Progenitor cell of endocrine pancreas (in vitro differentiated cells): ENCODE data around the gene METTL25B. TPM values are rescaled to one million over a fixed set of nuclear protein-coding genes. Genes with fewer than 3 reads are reported as not detected.
"Not testable (repeated sequence)": the region's sequence is repeated elsewhere in the genome, so short reads cannot be mapped to it uniquely, and the experiment has no call there.

ENCODE experiments used
- DNase-seq: peaks from one replicate; pipeline ENCODE4 v3.0.0; 2021; ENCODE audit warnings: low spot score; ENCODE audit not compliant: unreplicated experiment
- H3K27ac Mint-ChIP-seq: 2 replicates; pipeline ENCODE4 v1.8.0; 2021; ENCODE audit warnings: mild to moderate bottlenecking, moderate library complexity, mixed read lengths
- H3K27me3 Mint-ChIP-seq: 2 replicates; pipeline ENCODE4 v1.8.0; 2021; ENCODE audit warnings: mixed read lengths
- H3K36me3 Mint-ChIP-seq: 2 replicates; pipeline ENCODE4 v1.8.0; 2022; ENCODE audit warnings: mixed read lengths; ENCODE audit not compliant: insufficient read depth
- H3K4me1 Mint-ChIP-seq: 2 replicates; pipeline ENCODE4 v1.8.0; 2021; ENCODE audit warnings: low read depth, mixed read lengths
- H3K4me3 Mint-ChIP-seq: 2 replicates; pipeline ENCODE4 v1.8.0; 2021; ENCODE audit warnings: low read depth, mild to moderate bottlenecking, moderate library complexity, mixed read lengths
- H3K9me3 Mint-ChIP-seq: 2 replicates; pipeline ENCODE4 v1.8.0; 2021; ENCODE audit warnings: low read depth, mixed read lengths
- total RNA-seq: library from RNA; stranded (reverse); gene quantifications from 2 replicates; pipeline ENCODE4 v1.2.1, GENCODE V29; 2021
- TF ChIP-seq, protein P1 (sequence below): fragments of 200-600 bp; sonication (generic); IDR thresholded peaks from one replicate; pipeline ENCODE4 v1.5.0; 2021; ENCODE audit warnings: antibody characterized with exemption, mild to moderate bottlenecking; ENCODE audit not compliant: unreplicated experiment

The METTL25B gene
- total RNA-seq, 1 donor from 2014 or later, result 42.4 TPM

GRCh38 chr1:156760092-156760795 is 32.0 kb downstream of the METTL25B start:
- no peak overlapping the region for H3K4me3 Mint-ChIP-seq
- no peak overlapping the region for H3K27ac Mint-ChIP-seq
- H3K27me3 Mint-ChIP-seq, result no peaks in the 10 kb centered on the region
- DNase-seq, result no peak
- H3K4me1 Mint-ChIP-seq, result no peaks in the 10 kb centered on the region
- peaks cover 1% of the 10 kb centered on the region for H3K36me3 Mint-ChIP-seq
- TF ChIP-seq, protein P1, sequence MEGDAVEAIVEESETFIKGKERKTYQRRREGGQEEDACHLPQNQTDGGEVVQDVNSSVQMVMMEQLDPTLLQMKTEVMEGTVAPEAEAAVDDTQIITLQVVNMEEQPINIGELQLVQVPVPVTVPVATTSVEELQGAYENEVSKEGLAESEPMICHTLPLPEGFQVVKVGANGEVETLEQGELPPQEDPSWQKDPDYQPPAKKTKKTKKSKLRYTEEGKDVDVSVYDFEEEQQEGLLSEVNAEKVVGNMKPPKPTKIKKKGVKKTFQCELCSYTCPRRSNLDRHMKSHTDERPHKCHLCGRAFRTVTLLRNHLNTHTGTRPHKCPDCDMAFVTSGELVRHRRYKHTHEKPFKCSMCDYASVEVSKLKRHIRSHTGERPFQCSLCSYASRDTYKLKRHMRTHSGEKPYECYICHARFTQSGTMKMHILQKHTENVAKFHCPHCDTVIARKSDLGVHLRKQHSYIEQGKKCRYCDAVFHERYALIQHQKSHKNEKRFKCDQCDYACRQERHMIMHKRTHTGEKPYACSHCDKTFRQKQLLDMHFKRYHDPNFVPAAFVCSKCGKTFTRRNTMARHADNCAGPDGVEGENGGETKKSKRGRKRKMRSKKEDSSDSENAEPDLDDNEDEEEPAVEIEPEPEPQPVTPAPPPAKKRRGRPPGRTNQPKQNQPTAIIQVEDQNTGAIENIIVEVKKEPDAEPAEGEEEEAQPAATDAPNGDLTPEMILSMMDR, result no peak
- H3K9me3 Mint-ChIP-seq, result no peaks in the 10 kb centered on the region

DNA sequence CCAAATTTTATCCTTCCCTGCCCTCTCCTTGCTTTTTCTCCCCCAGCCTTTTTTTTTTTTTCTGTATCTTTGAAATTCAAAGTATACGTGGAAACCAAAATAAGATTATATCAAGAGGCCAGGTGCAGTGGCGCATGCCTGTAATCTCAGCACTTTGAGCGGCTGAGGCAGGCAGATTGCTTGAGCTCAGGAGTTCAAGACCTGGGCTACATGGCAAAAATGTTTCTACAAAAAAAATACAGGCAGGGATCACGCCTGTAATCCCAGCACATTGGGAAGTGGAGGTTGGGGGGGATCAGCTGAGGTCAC is 32.5 kb downstream of the METTL25B start:
- TF ChIP-seq, protein P1, result no peak
- no peaks in the 10 kb centered on the region for H3K9me3 Mint-ChIP-seq
- no peak overlapping the region for H3K4me3 Mint-ChIP-seq
- DNase-seq, result no peak
- H3K4me1 Mint-ChIP-seq, result no peaks in the 10 kb centered on the region
- H3K27me3 Mint-ChIP-seq, result no peaks in the 10 kb centered on the region
- H3K27ac Mint-ChIP-seq, result no peak overlapping the region
- peaks cover 1% of the 10 kb centered on the region for H3K36me3 Mint-ChIP-seq

GRCh38 chr1:156765136-156765535 is 36.9 kb downstream of the METTL25B start:
- H3K36me3 Mint-ChIP-seq, H3K4me3 Mint-ChIP-seq, DNase-seq, H3K27ac Mint-ChIP-seq, H3K27me3 Mint-ChIP-seq, H3K9me3 Mint-ChIP-seq: not testable (repeated sequence)
- peaks cover 21% of the 10 kb centered on the region for H3K4me1 Mint-ChIP-seq

DNA sequence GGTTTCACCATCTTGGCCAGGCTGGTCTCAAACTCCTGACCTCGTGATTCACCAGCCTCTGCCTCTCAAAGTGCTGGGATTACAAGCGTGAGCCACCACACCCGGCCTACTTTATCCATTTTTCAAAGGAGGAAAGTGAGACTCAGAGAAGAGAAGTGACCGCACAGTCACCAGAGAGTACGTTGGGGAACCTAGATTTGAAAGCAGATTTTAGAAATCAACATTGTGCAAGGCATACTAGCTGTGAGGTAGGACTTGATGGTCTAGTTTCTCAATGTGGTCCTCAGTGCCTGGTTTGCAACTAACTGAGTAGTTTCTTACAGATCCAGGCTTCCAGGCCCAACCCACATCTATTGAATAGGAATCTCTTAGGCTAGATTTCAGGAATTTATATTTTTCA is 37.4 kb downstream of the METTL25B start:
- H3K27ac Mint-ChIP-seq, result no peak overlapping the region
- H3K9me3 Mint-ChIP-seq, result no peaks in the 10 kb centered on the region
- no peak overlapping the region for H3K4me3 Mint-ChIP-seq
- no peaks in the 10 kb centered on the region for H3K27me3 Mint-ChIP-seq
- TF ChIP-seq, protein P1, result no peak
- peaks cover 2% of the 10 kb centered on the region for H3K36me3 Mint-ChIP-seq
- no peak for DNase-seq
- H3K4me1 Mint-ChIP-seq, result peaks cover 23% of the 10 kb centered on the region

- no peak overlapping the region for H3K27ac Mint-ChIP-seq
Measured at GRCh38 chr1:156766298-156767100, 38.2 kb downstream of the METTL25B start.

More at GRCh38 chr1:156766298-156767100, 38.2 kb downstream of the METTL25B start:
- Mint-ChIP-seq H3K36me3 (peaks cover 7% of the 10 kb centered on the region), H3K4me3 (no peak overlapping the region), H3K9me3 (no peaks in the 10 kb centered on the region), H3K27me3 (no peaks in the 10 kb centered on the region), H3K4me1 (peaks cover 30% of the 10 kb centered on the region)
- TF ChIP-seq, protein P1, result no peak
- no peak for DNase-seq
